Measurements from ENCODE around the gene TMEM131. TPM values are rescaled to one million over a fixed set of nuclear protein-coding genes. Genes with fewer than 3 reads are reported as not detected.

TMEM131 gene
- total and polyA plus RNA-seq, 10 of the 15 experiments (the other 5 are each of a cell fraction or from before 2014, with no cell fraction given), result 6.0 to 48.2 (median 23.2) TPM

DNA sequence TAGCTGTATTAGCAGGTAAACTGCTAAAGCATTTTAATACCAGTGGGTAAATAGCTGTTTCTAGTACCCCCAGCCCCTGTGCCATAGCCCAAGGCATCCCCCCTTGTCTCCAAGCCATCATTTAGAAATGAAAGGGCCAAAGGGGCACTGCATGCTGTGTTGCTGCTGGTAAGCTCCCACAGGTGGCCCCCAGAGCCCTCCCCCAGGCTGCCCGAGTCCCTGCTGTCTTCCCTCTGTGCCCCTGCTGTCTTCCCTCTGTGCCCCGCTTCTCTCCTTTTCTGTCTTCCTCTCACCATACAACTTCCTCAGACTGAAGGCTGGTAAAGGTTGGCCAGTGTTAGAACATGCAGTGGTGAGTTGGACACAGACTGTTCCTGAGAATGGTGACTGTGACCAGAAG is 240.3 kb downstream of the TMEM131 start:
- H3K27me3 ChIP-seq (replicated peaks in 1 of 2; ENCODE audit: control insufficient read depth in 2 of 2, insufficient read depth in 2 of 2, low read length in 1 of 2), result no peaks in the 10 kb centered on the region
- POLR2A ChIA-PET, result no interaction called here
- in situ Hi-C loops (cut with MboI), result no loop called here
- H3K27ac ChIP-seq (ENCODE audit: control insufficient read depth, insufficient read depth), result no peak overlapping the region
- CTCF ChIA-PET, result no interaction called here
- DNase-seq (ENCODE audit: low read depth, low spot score) (no peak), ATAC-seq (no peak), FAIRE-seq (no peak)
- RAD21 ChIA-PET (ENCODE audit: unreplicated experiment), result no interaction called here
- no peak overlapping the region for H3K4me2 ChIP-seq (ENCODE audit: control insufficient read depth, insufficient read depth)
- no peaks in the 10 kb centered on the region for H3K79me2 ChIP-seq (ENCODE audit: control insufficient read depth, insufficient read depth, low read length)
- no peak overlapping the region for H3K4me3 ChIP-seq
- H3K9me3 ChIP-seq (replicated peaks; ENCODE audit: control insufficient read depth, insufficient read depth, low read length), result no peaks in the 10 kb centered on the region
- no peak overlapping the region for H2AFZ ChIP-seq (ENCODE audit: control insufficient read depth, low read depth, low read length)
- intact Hi-C loops (cut with micrococcal nuclease; ENCODE audit: unreplicated experiment), result no loop called here
- H3K9ac ChIP-seq (ENCODE audit: control insufficient read depth, insufficient read depth, low read length), result no peak overlapping the region
- no peak for TF ChIP-seq BCL11A (IDR thresholded peaks at IDR 0.05; ENCODE audit: low read depth, low read length)
- no peak for TF ChIP-seq RBBP5 (conservative IDR thresholded peaks at IDR 0.05)
- TF ChIP-seq ZNF274 (IDR thresholded peaks at IDR 0.05; ENCODE audit: insufficient read depth, insufficient read length), result no peak
- no peaks in the 10 kb centered on the region for H3K4me1 ChIP-seq (ENCODE audit: control insufficient read depth, insufficient read depth, low read length)
- WGBS (ENCODE audit: insufficient coverage, insufficient replicate concordance, low lambda C conversion rate, missing lambda C conversion rate), result 97% methylated on average over 2 of the region's 2 CpGs
- H3K36me3 ChIP-seq (ENCODE audit: control insufficient read depth in 2 of 2, insufficient read depth in 2 of 2, low read length in 1 of 2), result peaks cover 3 to 29% of the 10 kb centered on the region in 2 experiments
- SMC1A ChIA-PET (ENCODE audit: uncharacterized antibody, unreplicated experiment), result interaction anchor here (1.7 kb wide), 1 partner anchor 13 kb away, joined by 3 read pairs; no protein-coding TSS in a partner anchor
- no TSS peak for BruUV-seq (replicated peaks)
- no peaks in the 10 kb centered on the region for H4K20me1 ChIP-seq (ENCODE audit: control insufficient read depth, insufficient read depth)

DNA sequence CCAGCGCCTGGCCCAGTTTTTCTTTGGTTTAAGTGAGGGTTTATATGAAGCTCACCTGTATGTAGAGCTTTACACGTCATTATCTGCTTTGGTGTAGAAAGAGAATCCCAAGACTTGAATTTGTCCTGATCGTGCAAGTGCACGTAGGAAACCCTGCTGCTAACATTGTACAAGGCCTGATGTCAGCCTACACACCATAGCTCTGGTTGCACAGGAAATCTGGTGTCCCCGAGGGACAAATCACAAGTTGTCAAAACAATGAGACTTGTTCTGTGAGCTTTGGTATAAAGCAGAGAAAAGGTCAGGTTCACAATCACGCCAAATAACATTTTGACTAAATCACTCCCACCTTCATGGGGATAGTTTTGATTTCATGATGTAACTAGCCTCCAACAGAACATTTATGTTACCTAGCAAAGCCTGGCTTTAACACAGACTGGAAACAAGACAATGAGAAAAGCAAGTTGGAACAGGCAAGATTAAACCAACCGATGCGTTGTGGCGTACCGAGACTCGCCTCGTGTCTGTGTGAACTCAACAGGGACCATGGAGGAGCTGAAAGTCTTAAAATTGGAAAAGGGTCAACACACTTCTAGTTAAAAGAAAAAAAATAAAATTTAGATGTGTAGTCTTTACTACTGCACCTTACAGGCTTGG is 240.9 kb downstream of the TMEM131 start:
- ChIA-PET CTCF (interaction anchor here (1.0 to 5.2 kb wide), 2 partner anchors 13 to 57 kb away, joined by 3 to 39 read pairs; no protein-coding TSS in a partner anchor), SMC1A (ENCODE audit: uncharacterized antibody, unreplicated experiment) (interaction anchor here (1.7 kb wide), 1 partner anchor 13 kb away, joined by 3 read pairs; no protein-coding TSS in a partner anchor), RAD21 (ENCODE audit: unreplicated experiment) (no interaction called here), POLR2A (no interaction called here)
- no peak for FAIRE-seq
- no peak overlapping the region for H3K9ac ChIP-seq (ENCODE audit: control insufficient read depth, insufficient read depth, low read length)
- intact Hi-C loops (cut with micrococcal nuclease; ENCODE audit: unreplicated experiment) (no loop called here), in situ Hi-C loops (cut with MboI) (no loop called here)
- ATAC-seq, result no peak
- H4K20me1 ChIP-seq (ENCODE audit: control insufficient read depth, insufficient read depth), result no peaks in the 10 kb centered on the region
- no TSS peak for BruUV-seq (replicated peaks)
- no peaks in the 10 kb centered on the region for H3K79me2 ChIP-seq (ENCODE audit: control insufficient read depth, insufficient read depth, low read length)
- H3K4me3 ChIP-seq, result no peak overlapping the region
- no peak for DNase-seq (ENCODE audit: low read depth, low spot score)
- WGBS (ENCODE audit: insufficient coverage, insufficient replicate concordance, low lambda C conversion rate, missing lambda C conversion rate), result 90% methylated on average over 12 of the region's 12 CpGs
- H3K4me1 ChIP-seq (ENCODE audit: control insufficient read depth, insufficient read depth, low read length), result no peaks in the 10 kb centered on the region
- no peak overlapping the region for H2AFZ ChIP-seq (ENCODE audit: control insufficient read depth, low read depth, low read length)
- no peaks in the 10 kb centered on the region for H3K27me3 ChIP-seq (replicated peaks in 1 of 2; ENCODE audit: control insufficient read depth in 2 of 2, insufficient read depth in 2 of 2, low read length in 1 of 2)
- no peaks in the 10 kb centered on the region for H3K9me3 ChIP-seq (replicated peaks; ENCODE audit: control insufficient read depth, insufficient read depth, low read length)
- H3K36me3 ChIP-seq (ENCODE audit: control insufficient read depth in 2 of 2, insufficient read depth in 2 of 2, low read length in 1 of 2), result peaks cover 3 to 22% of the 10 kb centered on the region in 2 experiments; a peak in 3 of 4 replicates
- no peak overlapping the region for H3K4me2 ChIP-seq (ENCODE audit: control insufficient read depth, insufficient read depth)
- H3K27ac ChIP-seq (ENCODE audit: control insufficient read depth, insufficient read depth), result no peak overlapping the region
- TF ChIP-seq RAD51 (IDR thresholded peaks at IDR 0.05), result no peak
- TF ChIP-seq SREBF1 (IDR thresholded peaks at IDR 0.05; ENCODE audit: low read length), result no peak
- no peak for TF ChIP-seq ZNF274 (IDR thresholded peaks at IDR 0.05; ENCODE audit: insufficient read depth, insufficient read length)
- TF ChIP-seq SMAD5 (IDR thresholded peaks at IDR 0.05; ENCODE audit: low read depth), result no peak
- TF ChIP-seq TCF7 (IDR thresholded peaks at IDR 0.05; ENCODE audit: borderline replicate concordance), result no peak
- TF ChIP-seq ZSCAN29 (IDR thresholded peaks at IDR 0.05), result no peak
- TF ChIP-seq, protein P1, sequence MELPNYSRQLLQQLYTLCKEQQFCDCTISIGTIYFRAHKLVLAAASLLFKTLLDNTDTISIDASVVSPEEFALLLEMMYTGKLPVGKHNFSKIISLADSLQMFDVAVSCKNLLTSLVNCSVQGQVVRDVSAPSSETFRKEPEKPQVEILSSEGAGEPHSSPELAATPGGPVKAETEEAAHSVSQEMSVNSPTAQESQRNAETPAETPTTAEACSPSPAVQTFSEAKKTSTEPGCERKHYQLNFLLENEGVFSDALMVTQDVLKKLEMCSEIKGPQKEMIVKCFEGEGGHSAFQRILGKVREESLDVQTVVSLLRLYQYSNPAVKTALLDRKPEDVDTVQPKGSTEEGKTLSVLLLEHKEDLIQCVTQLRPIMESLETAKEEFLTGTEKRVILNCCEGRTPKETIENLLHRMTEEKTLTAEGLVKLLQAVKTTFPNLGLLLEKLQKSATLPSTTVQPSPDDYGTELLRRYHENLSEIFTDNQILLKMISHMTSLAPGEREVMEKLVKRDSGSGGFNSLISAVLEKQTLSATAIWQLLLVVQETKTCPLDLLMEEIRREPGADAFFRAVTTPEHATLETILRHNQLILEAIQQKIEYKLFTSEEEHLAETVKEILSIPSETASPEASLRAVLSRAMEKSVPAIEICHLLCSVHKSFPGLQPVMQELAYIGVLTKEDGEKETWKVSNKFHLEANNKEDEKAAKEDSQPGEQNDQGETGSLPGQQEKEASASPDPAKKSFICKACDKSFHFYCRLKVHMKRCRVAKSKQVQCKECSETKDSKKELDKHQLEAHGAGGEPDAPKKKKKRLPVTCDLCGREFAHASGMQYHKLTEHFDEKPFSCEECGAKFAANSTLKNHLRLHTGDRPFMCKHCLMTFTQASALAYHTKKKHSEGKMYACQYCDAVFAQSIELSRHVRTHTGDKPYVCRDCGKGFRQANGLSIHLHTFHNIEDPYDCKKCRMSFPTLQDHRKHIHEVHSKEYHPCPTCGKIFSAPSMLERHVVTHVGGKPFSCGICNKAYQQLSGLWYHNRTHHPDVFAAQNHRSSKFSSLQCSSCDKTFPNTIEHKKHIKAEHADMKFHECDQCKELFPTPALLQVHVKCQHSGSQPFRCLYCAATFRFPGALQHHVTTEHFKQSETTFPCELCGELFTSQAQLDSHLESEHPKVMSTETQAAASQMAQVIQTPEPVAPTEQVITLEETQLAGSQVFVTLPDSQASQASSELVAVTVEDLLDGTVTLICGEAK (IDR thresholded peaks at IDR 0.05; ENCODE audit: borderline replicate concordance), result no peak
- no peak for TF ChIP-seq NFXL1 (IDR thresholded peaks at IDR 0.05; ENCODE audit: borderline replicate concordance)
- TF ChIP-seq, protein P2, sequence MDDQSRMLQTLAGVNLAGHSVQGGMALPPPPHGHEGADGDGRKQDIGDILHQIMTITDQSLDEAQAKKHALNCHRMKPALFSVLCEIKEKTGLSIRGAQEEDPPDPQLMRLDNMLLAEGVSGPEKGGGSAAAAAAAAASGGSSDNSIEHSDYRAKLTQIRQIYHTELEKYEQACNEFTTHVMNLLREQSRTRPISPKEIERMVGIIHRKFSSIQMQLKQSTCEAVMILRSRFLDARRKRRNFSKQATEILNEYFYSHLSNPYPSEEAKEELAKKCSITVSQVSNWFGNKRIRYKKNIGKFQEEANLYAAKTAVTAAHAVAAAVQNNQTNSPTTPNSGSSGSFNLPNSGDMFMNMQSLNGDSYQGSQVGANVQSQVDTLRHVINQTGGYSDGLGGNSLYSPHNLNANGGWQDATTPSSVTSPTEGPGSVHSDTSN (IDR thresholded peaks at IDR 0.05; ENCODE audit: insufficient replicate concordance, low read depth, low read length), result no peak
- no peak for TF ChIP-seq MXI1 (IDR thresholded peaks at IDR 0.05; ENCODE audit: low read depth, low read length)
- no peak for TF ChIP-seq MTA2 (IDR thresholded peaks at IDR 0.05; ENCODE audit: low read depth)

Data from GM12878 (cell line).